B cell (primary cell): ENCODE data around the gene PPP4C.

ENCODE experiments used
- CTCF ChIP-seq: fragments of 200-600 bp; IDR thresholded peaks from one replicate; pipeline ENCODE4 v1.8.0; 2022; ENCODE audit warnings: antibody characterized with exemption, mild to moderate bottlenecking
- EZH2 ChIP-seq: IDR thresholded peaks from 2 replicates; pipeline ENCODE4 v1.6.1; 2012; ENCODE audit warnings: borderline replicate concordance, low read depth, mild to moderate bottlenecking, moderate library complexity, low read length; ENCODE audit not compliant: insufficient read depth, poor library complexity, severe bottlenecking

- TF ChIP-seq CTCF (peak; percentile 76), EZH2 (no peak)
Measured at GRCh38 chr16:30032083-30032819, 43.5 kb upstream of the PPP4C start.
